SH-SY5Y (cell line): ENCODE measurements around the gene CLOCK.

Experiments used
- GATA2 ChIP-seq: IDR thresholded peaks from 2 replicates; pipeline ENCODE4 v1.6.1; 2011; ENCODE audit warnings: mild to moderate bottlenecking, low read depth, low read length
- GATA3 ChIP-seq: IDR thresholded peaks from 2 replicates; pipeline ENCODE4 v1.6.1; 2011; ENCODE audit warnings: low read depth, mild to moderate bottlenecking, low read length, moderate library complexity

GRCh38 chr4:55499495-55499894 is 47.2 kb downstream of the CLOCK start:
- TF ChIP-seq GATA2 (no peak), GATA3 (no peak)
